HG02943 (cell line): Measurements from ENCODE around the gene ERBB2.
"Not testable (repeated sequence)": the region's sequence is repeated elsewhere in the genome, so short reads cannot be mapped to it uniquely, and the experiment has no call there.

Experiments used
- ATAC-seq: cut with Tn5 transposase; IDR thresholded peaks from one replicate; pipeline ENCODE4 v1.9.1; 2021; ENCODE audit warnings: mild to moderate bottlenecking, low read depth, moderate library complexity; ENCODE audit not compliant: unreplicated experiment

ERBB2 gene

GRCh38 chr17:39719563-39720355 lies 19.9 kb downstream of the ERBB2 start:
- no peak for ATAC-seq

- no peak for ATAC-seq
These were observed 22.2 kb downstream of the ERBB2 start for GRCh38 chr17:39722104-39722503.

GRCh38 chr17:39722965-39723848 lies 23.3 kb downstream of the ERBB2 start:
- ATAC-seq, result no peak

GRCh38 chr17:39724731-39725130 lies 24.9 kb downstream of the ERBB2 start:
- no peak for ATAC-seq

GRCh38 chr17:39725923-39726322 lies 26.1 kb downstream of the ERBB2 start:
- ATAC-seq, result not testable (repeated sequence)

- no peak for ATAC-seq
These were observed 26.8 kb downstream of the ERBB2 start for GRCh38 chr17:39726617-39727016.

- no peak for ATAC-seq
These were observed 27.7 kb downstream of the ERBB2 start for GRCh38 chr17:39727556-39727955.

- ATAC-seq, result no peak
These were observed 29.5 kb downstream of the ERBB2 start for GRCh38 chr17:39729280-39729851.

GRCh38 chr17:39730095-39730921 lies 30.4 kb downstream of the ERBB2 start, which contains the start of gene MIEN1:
MIEN1 (minus strand) TSS chr17:39730532; CDS start chr17:39730495, 37 bp downstream.
- ATAC-seq, result peak; percentile 81

GRCh38 chr17:39732586-39732985 lies 32.7 kb downstream of the ERBB2 start:
- no peak for ATAC-seq

GRCh38 chr17:39735882-39736281 lies 36.0 kb downstream of the ERBB2 start:
- no peak for ATAC-seq

GRCh38 chr17:39736319-39737165 lies 36.7 kb downstream of the ERBB2 start:
- ATAC-seq, result no peak

GRCh38 chr17:39737206-39737759 lies 37.4 kb downstream of the ERBB2 start:
- ATAC-seq, result no peak

- no peak for ATAC-seq
These were observed 38.1 kb downstream of the ERBB2 start, which contains the start of gene GRB7 for GRCh38 chr17:39737760-39738567. GRB7 (plus strand) TSS chr17:39737938; CDS start chr17:39742302, 4,364 bp downstream.

- ATAC-seq, result no peak
These were observed 38.7 kb downstream of the ERBB2 start for GRCh38 chr17:39738568-39738901.

GRCh38 chr17:39738983-39739884 lies 39.4 kb downstream of the ERBB2 start:
- ATAC-seq, result no peak

GRCh38 chr17:39739885-39740356 lies 40.1 kb downstream of the ERBB2 start:
- ATAC-seq, result no peak
